CD8-positive, alpha-beta memory T cell (primary cell): ENCODE data around the gene SCFD2. TPM values are rescaled to one million over a fixed set of nuclear protein-coding genes. Genes with fewer than 3 reads are reported as not detected.

Experiments used
- CTCF ChIA-PET: fragments of 350-600 bp; sonication (Branson Sonifier 250); formaldehyde crosslinking; loops from one replicate; lab custom pipeline; 2021; ENCODE audit warnings: antibody characterized with exemption; lab: Charles Lee
- POLR2A ChIA-PET: fragments of 350-600 bp; sonication (Branson Sonifier 250); formaldehyde crosslinking; loops from one replicate; lab custom pipeline; 2021; ENCODE audit warnings: antibody characterized with exemption; lab: Charles Lee
- DNase-seq, 5 donors: peaks; one replicate each; pipeline versions ENCODE4 v3.0.0 to v3.0.0-alpha.2; 2020 to 2022; ENCODE audit warnings: mixed read lengths in 1 of 5
- H3K27ac ChIP-seq: one replicate; pipeline ENCODE4 v1.7.0; 2013; ENCODE audit warnings: low read depth, mild to moderate bottlenecking, low read length, moderate library complexity
- H3K27me3 ChIP-seq: 2 replicates; pipeline ENCODE4 v1.7.0; 2013; ENCODE audit warnings: low read length, mild to moderate bottlenecking; ENCODE audit not compliant: insufficient read depth, poor library complexity, severe bottlenecking
- H3K36me3 ChIP-seq: 2 replicates; pipeline ENCODE4 v1.7.0; 2013; ENCODE audit warnings: mild to moderate bottlenecking, low read length, moderate library complexity; ENCODE audit not compliant: insufficient read depth
- H3K4me1 ChIP-seq: 2 replicates; pipeline ENCODE4 v1.7.0; 2013; ENCODE audit warnings: mild to moderate bottlenecking, low read length, moderate library complexity; ENCODE audit not compliant: insufficient read depth
- H3K4me3 ChIP-seq: 2 replicates; pipeline ENCODE4 v1.7.0; 2013; ENCODE audit warnings: mild to moderate bottlenecking, low read length
- H3K9me3 ChIP-seq: 2 replicates; pipeline ENCODE4 v1.7.0; 2013; ENCODE audit warnings: mild to moderate bottlenecking, low read length
- H3K27ac Mint-ChIP-seq, 8 donors: one replicate each; pipeline ENCODE4 v1.8.0; 2020 to 2021; ENCODE audit warnings: mixed read lengths in 8 of 8, mild to moderate bottlenecking in 6 of 8, inconsistent platforms in 3 of 8, moderate library complexity in 3 of 8
- H3K27me3 Mint-ChIP-seq, 2 donors: one replicate each; pipeline ENCODE4 v1.8.0; 2020 to 2021; ENCODE audit warnings: mixed read lengths in 2 of 2, mild to moderate bottlenecking in 1 of 2, moderate library complexity in 1 of 2
- H3K36me3 Mint-ChIP-seq, 3 donors: one replicate each; pipeline ENCODE4 v1.8.0; 2020 to 2021; ENCODE audit warnings: mixed read lengths in 3 of 3, inconsistent platforms in 1 of 3, mild to moderate bottlenecking in 1 of 3
- H3K4me1 Mint-ChIP-seq, 3 donors: one replicate each; pipeline ENCODE4 v1.8.0; 2020 to 2021; ENCODE audit warnings: mixed read lengths in 3 of 3, inconsistent platforms in 1 of 3, mild to moderate bottlenecking in 1 of 3
- H3K4me3 Mint-ChIP-seq, 7 donors: one replicate each; pipeline ENCODE4 v1.8.0; 2020 to 2021; ENCODE audit warnings: mixed read lengths in 7 of 7, mild to moderate bottlenecking in 6 of 7, moderate library complexity in 4 of 7, inconsistent platforms in 2 of 7
- H3K9me3 Mint-ChIP-seq, 5 donors: one replicate each; pipeline ENCODE4 v1.8.0; 2020 to 2022; ENCODE audit warnings: mixed read lengths in 5 of 5, mild to moderate bottlenecking in 3 of 5, moderate library complexity in 2 of 5, inconsistent platforms in 1 of 5
- polyA plus RNA-seq: library from polyadenylated mRNA; unstranded; fragments of 300-500 nt; fragmentation: Illumina TruSeq; gene quantifications from one replicate; pipeline ENCODE4 v1.2.3, GENCODE V29; 2021
- total RNA-seq, 2 experiments: library from RNA; stranded (reverse); gene quantifications; one replicate each; pipeline ENCODE4 v1.2.3, GENCODE V29; 2021

SCFD2 gene
- total and polyA plus RNA-seq, 3 experiments from 2014 or later: 18.1 to 29.1 (median 25.7) TPM

DNA sequence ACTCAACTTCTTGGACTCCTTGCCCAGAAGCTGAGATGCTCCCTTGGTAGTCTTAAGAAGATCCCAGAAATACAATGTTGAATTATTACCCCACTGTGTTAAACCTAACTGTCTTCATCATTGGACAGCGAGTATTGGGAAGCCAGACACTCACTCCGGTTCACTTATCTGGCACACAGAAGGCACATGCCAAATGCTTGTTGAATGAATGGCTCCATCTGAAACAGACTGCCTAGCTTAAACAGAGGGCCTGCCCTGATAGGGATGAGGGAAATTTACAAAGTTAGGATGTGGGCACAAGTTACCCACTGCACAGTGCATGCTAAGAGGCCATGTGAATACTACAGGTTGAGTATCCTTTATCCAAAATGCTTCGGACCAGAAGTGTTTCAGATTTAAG is 424.4 kb downstream of the SCFD2 start:
- CTCF ChIA-PET: no interaction called here
- Mint-ChIP-seq H3K4me3 (no peak overlapping the region), H3K4me1 (no peaks in the 10 kb centered on the region), H3K36me3 (peaks cover 2 to 10% (median 8%) of the 10 kb centered on the region in 3 donors), H3K9me3 (no peaks in the 10 kb centered on the region), H3K27me3 (no peaks in the 10 kb centered on the region), H3K27ac (no peak overlapping the region)
- POLR2A ChIA-PET: no interaction called here
- Histone ChIP-seq H3K4me1 (no peaks in the 10 kb centered on the region), H3K27me3 (no peaks in the 10 kb centered on the region), H3K9me3 (no peaks in the 10 kb centered on the region), H3K27ac (no peak overlapping the region), H3K36me3 (no peaks in the 10 kb centered on the region), H3K4me3 (no peak overlapping the region)
- DNase-seq: no peak

- Mint-ChIP-seq H3K27ac (no peak overlapping the region), H3K36me3 (peaks cover 2 to 11% (median 8%) of the 10 kb centered on the region in 3 donors), H3K4me3 (no peak overlapping the region), H3K9me3 (no peaks in the 10 kb centered on the region), H3K4me1 (no peaks in the 10 kb centered on the region), H3K27me3 (no peaks in the 10 kb centered on the region)
- H3K36me3 ChIP-seq: no peaks in the 10 kb centered on the region
- no peak overlapping the region for H3K4me3 ChIP-seq
- H3K4me1 ChIP-seq: no peaks in the 10 kb centered on the region
- no peak for DNase-seq
- H3K27me3 ChIP-seq: no peaks in the 10 kb centered on the region
- ChIA-PET POLR2A (no interaction called here), CTCF (no interaction called here)
- H3K9me3 ChIP-seq: no peaks in the 10 kb centered on the region
- no peak overlapping the region for H3K27ac ChIP-seq
Observed at GRCh38 chr4:52939739-52940138, 426.1 kb downstream of the SCFD2 start.

- Mint-ChIP-seq H3K27ac (no peak overlapping the region), H3K36me3 (peaks cover 2 to 11% (median 8%) of the 10 kb centered on the region in 3 donors), H3K27me3 (no peaks in the 10 kb centered on the region), H3K9me3 (no peaks in the 10 kb centered on the region), H3K4me3 (no peak overlapping the region), H3K4me1 (no peaks in the 10 kb centered on the region)
- H3K4me3 ChIP-seq: no peak overlapping the region
- no peak overlapping the region for H3K27ac ChIP-seq
- no peaks in the 10 kb centered on the region for H3K27me3 ChIP-seq
- H3K36me3 ChIP-seq: no peaks in the 10 kb centered on the region
- DNase-seq: no peak
- no peaks in the 10 kb centered on the region for H3K9me3 ChIP-seq
- H3K4me1 ChIP-seq: no peaks in the 10 kb centered on the region
- POLR2A ChIA-PET: no interaction called here
- CTCF ChIA-PET: no interaction called here
Observed at GRCh38 chr4:52939325-52939724, 426.5 kb downstream of the SCFD2 start.

- Mint-ChIP-seq H3K9me3 (no peaks in the 10 kb centered on the region), H3K36me3 (peaks cover 2 to 11% (median 8%) of the 10 kb centered on the region in 3 donors), H3K4me3 (no peak overlapping the region), H3K27ac (no peak overlapping the region), H3K27me3 (no peaks in the 10 kb centered on the region), H3K4me1 (peaks cover 0 to 6% (median 6%) of the 10 kb centered on the region in 3 donors)
- POLR2A ChIA-PET: no interaction called here
- H3K36me3 ChIP-seq: no peaks in the 10 kb centered on the region
- H3K4me1 ChIP-seq: no peaks in the 10 kb centered on the region
- CTCF ChIA-PET: no interaction called here
- no peak overlapping the region for H3K4me3 ChIP-seq
- no peaks in the 10 kb centered on the region for H3K9me3 ChIP-seq
- H3K27ac ChIP-seq: no peak overlapping the region
- no peaks in the 10 kb centered on the region for H3K27me3 ChIP-seq
- no peak for DNase-seq
Observed at GRCh38 chr4:52937829-52938228, 428.0 kb downstream of the SCFD2 start.

GRCh38 chr4:52936729-52937128 is 429.1 kb downstream of the SCFD2 start:
- Histone ChIP-seq H3K4me1 (no peaks in the 10 kb centered on the region), H3K27ac (no peak overlapping the region), H3K27me3 (no peaks in the 10 kb centered on the region), H3K9me3 (no peaks in the 10 kb centered on the region), H3K36me3 (no peaks in the 10 kb centered on the region), H3K4me3 (no peak overlapping the region)
- no peaks in the 10 kb centered on the region for H3K9me3 Mint-ChIP-seq
- CTCF ChIA-PET: no interaction called here
- POLR2A ChIA-PET: no interaction called here
- DNase-seq: no peak
- no peaks in the 10 kb centered on the region for H3K27me3 Mint-ChIP-seq
- H3K36me3 Mint-ChIP-seq: peaks cover 2 to 11% (median 8%) of the 10 kb centered on the region in 3 donors
- peaks cover 0 to 7% (median 6%) of the 10 kb centered on the region in 3 donors for H3K4me1 Mint-ChIP-seq
- no peak overlapping the region for H3K4me3 Mint-ChIP-seq
- H3K27ac Mint-ChIP-seq: no peak overlapping the region

DNA sequence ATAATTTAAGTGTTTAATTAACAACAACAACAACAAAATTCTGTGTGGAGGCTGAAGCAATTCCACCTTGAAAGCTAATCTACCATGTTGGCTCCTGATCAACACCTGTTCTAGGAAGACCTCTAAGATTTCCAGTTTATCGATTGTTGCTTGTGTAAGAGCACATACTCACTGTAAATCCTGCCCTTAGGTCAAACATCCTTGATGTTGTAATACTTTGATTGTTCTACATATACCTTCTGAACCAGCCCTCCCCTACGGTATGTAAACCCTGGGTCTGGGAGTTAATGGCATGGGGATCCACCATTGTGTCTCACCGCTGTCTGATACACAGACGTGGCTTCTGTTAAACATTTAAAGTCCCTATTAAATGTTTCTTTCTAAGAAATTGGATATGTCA is 430.5 kb downstream of the SCFD2 start:
- no peak for DNase-seq
- H3K9me3 ChIP-seq: no peaks in the 10 kb centered on the region
- H3K4me3 Mint-ChIP-seq: no peak overlapping the region
- H3K4me3 ChIP-seq: no peak overlapping the region
- H3K27ac ChIP-seq: no peak overlapping the region
- H3K4me1 Mint-ChIP-seq: peaks cover 0 to 7% (median 6%) of the 10 kb centered on the region in 3 donors
- H3K36me3 ChIP-seq: no peaks in the 10 kb centered on the region
- no peaks in the 10 kb centered on the region for H3K9me3 Mint-ChIP-seq
- POLR2A ChIA-PET: no interaction called here
- H3K36me3 Mint-ChIP-seq: peaks cover 6 to 15% (median 12%) of the 10 kb centered on the region in 3 donors
- no peaks in the 10 kb centered on the region for H3K4me1 ChIP-seq
- no peak overlapping the region for H3K27ac Mint-ChIP-seq
- CTCF ChIA-PET: no interaction called here
- no peaks in the 10 kb centered on the region for H3K27me3 Mint-ChIP-seq
- H3K27me3 ChIP-seq: no peaks in the 10 kb centered on the region

GRCh38 chr4:52933738-52934137 is 432.1 kb downstream of the SCFD2 start:
- Histone ChIP-seq H3K4me3 (no peak overlapping the region), H3K9me3 (no peaks in the 10 kb centered on the region), H3K27me3 (no peaks in the 10 kb centered on the region), H3K4me1 (no peaks in the 10 kb centered on the region), H3K36me3 (no peaks in the 10 kb centered on the region), H3K27ac (no peak overlapping the region)
- Mint-ChIP-seq H3K4me1 (peaks cover 0 to 7% (median 6%) of the 10 kb centered on the region in 3 donors), H3K27me3 (no peaks in the 10 kb centered on the region), H3K9me3 (no peaks in the 10 kb centered on the region), H3K4me3 (no peak overlapping the region), H3K27ac (peak overlapping the region in 1 of 8 donors; percentile 56), H3K36me3 (peaks cover 6 to 20% (median 10%) of the 10 kb centered on the region in 3 donors)
- DNase-seq: no peak
- POLR2A ChIA-PET: no interaction called here
- CTCF ChIA-PET: interaction anchor here (0.9 kb wide), 1 partner anchor 10 kb away, joined by 3 read pairs; no protein-coding TSS in a partner anchor

GRCh38 chr4:52932591-52933470 is 433.0 kb downstream of the SCFD2 start:
- Mint-ChIP-seq H3K36me3 (peaks cover 6 to 20% (median 10%) of the 10 kb centered on the region in 3 donors), H3K4me3 (no peak overlapping the region), H3K4me1 (peaks cover 0 to 7% (median 6%) of the 10 kb centered on the region in 3 donors), H3K9me3 (no peaks in the 10 kb centered on the region), H3K27me3 (no peaks in the 10 kb centered on the region), H3K27ac (peak overlapping the region in 2 of 8 donors; percentile 30 to 88)
- Histone ChIP-seq H3K27ac (no peak overlapping the region), H3K27me3 (no peaks in the 10 kb centered on the region), H3K4me3 (no peak overlapping the region), H3K9me3 (no peaks in the 10 kb centered on the region), H3K4me1 (no peaks in the 10 kb centered on the region), H3K36me3 (no peaks in the 10 kb centered on the region)
- ChIA-PET CTCF (interaction anchor here (0.9 kb wide), 1 partner anchor 9 kb away, joined by 3 read pairs; no protein-coding TSS in a partner anchor), POLR2A (no interaction called here)
- DNase-seq: no peak
